Hematopoietic multipotent progenitor cell treated with erythropoietin and hydrocortisone succinate and interleukin-3 and kit ligand, for 15 days (in vitro differentiated cells): ENCODE measurements around the gene LZIC.

Experiments
- DNase-seq: peaks from one replicate; pipeline ENCODE4 v3.0.0-alpha.2; 2015; ENCODE audit warnings: low spot score

LZIC gene

DNA sequence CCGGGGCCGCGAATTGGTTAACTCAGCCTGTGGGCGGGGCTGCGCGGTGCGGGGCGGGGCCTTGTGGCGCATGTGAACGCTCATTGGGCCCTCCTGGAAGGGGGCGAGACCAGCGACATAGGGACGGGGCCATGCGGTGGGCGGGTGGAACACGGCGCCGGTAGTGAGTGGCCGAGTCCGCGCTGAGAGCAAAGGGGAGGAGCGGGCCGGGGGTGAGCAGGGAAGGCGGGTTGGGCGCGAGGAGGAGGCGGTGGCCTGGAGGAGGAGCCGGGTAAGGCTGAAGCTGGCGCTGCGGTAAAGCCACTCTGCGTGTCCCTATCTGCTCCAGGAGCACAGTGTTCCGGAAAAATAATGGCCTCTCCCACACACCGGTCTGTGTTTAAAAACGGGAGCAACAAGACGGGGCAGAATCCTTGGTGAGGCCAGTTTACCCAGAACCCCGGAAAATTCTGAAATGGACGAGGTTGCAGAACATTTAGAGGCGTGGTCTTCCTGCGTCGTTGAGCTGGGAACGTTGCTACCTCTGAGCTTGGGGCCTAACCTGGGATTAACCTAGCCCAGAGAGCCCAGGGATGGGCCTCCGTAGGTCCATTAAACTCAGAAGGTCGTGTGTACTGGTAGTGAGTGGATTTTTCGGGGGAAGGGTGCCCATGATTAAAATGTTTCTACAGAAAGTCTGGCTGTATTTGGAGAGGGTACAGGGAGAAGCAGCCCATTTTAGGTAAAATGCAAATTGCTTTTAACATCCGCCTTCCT lies 32.6 kb downstream of the LZIC start:
- DNase-seq, result peak; percentile 99

- no peak for DNase-seq
These were observed 33.1 kb downstream of the LZIC start, which contains the start of gene CTNNBIP1 for GRCh38 chr1:9910076-9910422. TSS of gene CTNNBIP1 (minus strand) at chr1:9910269. CDS start at chr1:9872064, 38,205 bp downstream.

DNA sequence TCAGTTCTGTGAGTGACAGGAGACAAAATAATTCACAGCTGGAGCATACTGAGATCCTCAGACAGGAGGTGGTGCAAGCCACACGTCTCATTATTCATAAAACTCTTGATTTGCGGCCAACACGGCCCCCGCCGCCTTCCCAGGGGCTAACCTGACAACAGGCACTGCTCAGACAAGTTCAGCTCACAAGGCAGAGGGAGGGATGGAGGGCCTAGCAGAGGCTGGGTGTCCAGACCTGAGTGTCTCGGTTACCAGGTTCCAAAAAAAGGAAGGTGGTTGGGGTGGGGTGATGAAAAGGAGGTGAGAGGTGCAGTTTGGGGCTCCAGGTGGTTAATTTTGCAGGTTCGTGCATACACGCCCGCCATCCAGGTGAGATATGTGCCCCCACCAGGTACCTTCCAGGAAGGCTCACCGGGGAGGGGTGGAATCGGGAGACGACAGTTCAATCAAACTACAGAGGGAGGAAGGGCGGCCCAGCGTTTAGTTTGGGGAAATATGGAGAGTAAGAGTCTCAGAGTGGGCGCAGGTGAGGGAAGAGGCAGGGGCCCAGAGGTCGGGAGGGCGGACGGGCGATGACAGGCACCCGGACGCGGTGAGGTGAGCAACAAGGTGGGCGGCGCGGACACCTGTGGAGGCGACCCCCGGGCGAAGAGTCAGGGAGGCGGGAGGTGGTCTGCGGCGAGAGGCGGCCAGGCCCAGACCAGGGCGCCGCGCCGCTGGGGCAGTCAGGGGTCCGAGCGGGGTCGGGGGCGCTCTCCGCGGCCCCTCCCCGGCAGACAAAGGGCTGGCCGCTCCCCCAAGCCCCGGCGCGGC lies 33.8 kb downstream of the LZIC start:
- DNase-seq, result no peak

GRCh38 chr1:9908871-9909233 lies 34.3 kb downstream of the LZIC start:
- no peak for DNase-seq

- DNase-seq, result no peak
These were observed 35.8 kb downstream of the LZIC start for GRCh38 chr1:9907441-9907840.

GRCh38 chr1:9906466-9906865 lies 36.7 kb downstream of the LZIC start:
- no peak for DNase-seq

DNA sequence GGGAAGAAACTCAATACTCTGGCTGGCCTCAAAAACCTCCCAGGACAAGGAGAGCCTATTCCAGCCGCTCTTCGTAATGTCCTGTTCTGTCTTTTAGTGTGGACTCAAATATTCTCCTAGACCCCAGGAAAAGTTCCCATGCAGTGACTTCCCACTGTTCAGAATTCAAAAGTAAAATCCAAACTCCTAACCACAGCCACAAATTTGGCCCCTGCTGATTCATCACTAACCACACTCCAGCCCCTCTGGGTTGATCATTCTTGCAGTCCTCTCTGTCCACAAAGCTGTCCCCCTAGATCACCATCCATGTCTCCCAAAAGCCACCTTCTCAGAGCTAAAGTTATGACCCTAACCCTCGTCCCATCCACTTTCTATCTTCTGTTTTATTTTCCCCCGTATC lies 38.2 kb downstream of the LZIC start:
- DNase-seq, result no peak

DNA sequence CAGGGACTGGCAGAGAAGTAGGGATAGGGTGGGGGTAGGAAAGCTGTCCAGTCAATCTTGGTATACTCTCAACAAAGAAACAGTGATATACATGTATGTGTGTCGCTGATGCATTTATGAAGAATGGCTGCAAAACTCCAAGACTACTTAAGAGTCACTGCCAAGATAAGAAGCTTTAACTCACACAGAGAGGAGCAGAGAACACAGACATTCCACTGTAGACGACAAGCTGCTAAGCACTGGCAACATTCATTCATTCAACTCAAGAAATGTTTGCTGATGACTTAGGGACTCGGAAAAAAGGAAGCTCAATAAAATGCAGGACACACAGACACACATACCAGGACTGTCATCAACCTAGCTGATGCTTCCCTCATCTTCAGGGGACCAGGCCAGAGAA lies 38.6 kb downstream of the LZIC start:
- no peak for DNase-seq

DNA sequence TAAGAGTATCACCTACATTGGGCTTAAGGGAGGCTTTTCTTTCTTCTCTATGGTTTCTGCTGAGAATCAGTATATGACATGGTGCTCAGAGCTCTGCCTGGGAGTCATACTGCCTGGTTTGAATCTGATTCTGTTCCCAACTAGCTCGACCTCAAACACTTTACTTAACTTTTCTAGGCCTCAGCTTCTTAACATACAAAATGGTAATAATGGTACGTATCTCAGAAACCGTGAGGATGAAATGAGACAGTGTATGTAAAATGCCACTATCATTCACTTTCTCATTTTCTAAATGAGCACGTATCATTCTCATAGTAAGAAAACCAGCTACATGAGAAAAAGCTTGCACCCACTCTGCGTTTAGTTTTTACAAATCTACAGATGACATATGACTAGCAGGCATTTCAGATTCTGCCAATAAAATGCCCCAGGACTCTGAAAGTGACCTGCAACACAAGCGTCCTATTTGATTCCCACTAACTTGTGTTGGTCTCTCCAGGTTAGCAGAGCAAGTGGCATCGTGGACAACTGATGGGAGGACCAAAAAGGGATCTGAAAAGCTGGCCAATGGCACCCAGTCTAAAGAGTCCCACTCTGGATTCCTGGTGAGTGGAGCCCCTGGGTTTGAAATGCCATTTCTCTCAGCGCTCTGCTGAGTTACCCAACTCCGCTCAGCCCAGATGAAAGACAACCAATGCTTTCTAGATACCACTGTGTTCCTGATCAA lies 39.2 kb downstream of the LZIC start:
- DNase-seq, result no peak

- no peak for DNase-seq
These were observed 41.1 kb downstream of the LZIC start for GRCh38 chr1:9902060-9902452.

DNA sequence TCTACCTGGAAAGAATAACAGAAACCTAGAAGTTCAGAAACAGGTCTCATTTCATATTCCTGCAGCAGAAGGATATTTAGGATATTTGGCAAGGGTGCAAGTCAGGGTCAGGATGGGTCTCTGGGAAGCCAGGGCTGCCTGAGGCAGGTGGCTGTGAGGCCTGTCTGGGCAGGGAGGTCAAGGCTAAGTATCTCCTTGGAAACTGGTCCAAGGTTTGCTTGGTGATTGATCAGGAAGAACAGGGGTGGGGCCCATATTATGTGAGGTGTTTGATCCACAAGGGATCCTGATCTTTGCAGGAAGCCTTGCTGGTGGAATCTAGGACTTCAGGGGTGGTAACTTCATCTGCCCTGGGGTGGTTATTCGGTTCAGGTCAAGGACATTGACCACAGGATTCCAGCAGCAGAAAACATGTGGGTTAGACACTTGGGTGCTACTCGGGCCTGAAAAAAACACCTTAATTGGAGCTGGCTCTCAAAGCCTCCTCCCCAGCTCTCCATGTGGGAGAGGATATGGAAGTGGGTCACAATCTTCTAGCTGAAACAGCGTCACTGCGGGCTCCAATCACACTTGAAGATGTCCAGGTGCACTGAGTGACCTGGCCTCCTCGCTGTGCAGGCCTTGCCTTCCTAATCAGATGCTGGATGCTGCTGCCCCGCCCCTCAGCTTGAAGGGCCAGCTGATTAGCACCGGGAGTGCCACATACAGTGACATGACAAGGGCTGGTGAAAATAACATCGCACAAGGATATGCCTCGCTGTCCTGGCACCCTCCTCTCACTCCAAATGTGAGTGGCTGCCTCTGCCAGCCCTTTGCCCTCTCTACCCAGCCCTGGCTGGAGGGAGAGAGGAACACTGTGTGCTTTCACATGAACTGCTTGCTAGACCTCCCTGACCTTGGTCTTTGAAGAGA lies 41.8 kb downstream of the LZIC start:
- DNase-seq, result peak; percentile 14

DNA sequence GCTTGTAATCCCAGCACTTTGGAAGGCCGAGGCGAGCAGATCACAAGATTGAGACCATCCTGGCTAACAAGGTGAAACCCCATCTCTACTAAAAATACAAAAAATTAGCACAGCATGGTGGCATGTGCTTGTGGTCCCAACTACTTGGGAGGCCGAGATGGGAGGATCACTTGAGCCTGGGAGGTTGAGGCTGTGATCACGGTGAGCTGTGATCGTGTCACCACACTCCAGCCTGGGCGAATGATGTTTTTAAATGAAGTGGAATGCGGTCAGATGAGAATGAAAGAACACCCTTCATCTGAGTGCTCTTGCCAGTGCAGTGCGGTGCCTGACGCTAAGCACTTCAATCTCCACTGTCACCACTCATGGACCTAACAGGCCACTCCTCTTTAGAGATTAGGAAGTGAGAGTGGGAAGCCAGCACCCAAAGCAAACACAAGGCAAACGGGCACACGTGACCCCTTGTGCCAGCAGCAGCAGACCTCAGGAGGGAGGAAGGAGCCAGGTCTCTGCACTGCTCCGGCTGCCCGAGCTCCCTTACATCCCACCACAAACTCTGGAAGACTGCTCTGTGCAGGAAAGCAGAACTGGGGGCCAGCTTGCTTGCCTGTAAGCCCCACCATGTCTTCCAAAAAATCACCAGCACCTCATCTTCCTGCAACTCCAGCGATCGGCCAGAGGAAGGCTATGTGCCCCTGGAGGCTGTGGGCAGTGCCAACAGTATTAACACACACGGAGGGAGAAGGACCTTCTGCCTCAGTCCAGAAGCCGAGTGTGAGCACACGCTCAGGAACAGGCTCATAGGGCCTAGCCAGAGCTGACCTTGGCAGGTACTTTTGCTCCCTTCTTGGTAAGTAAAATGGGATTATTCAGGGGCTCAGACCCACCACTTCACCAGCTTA lies 42.8 kb downstream of the LZIC start:
- DNase-seq, result peak; percentile 2

GRCh38 chr1:9894115-9894514 lies 49.1 kb downstream of the LZIC start:
- DNase-seq, result no peak

- no peak for DNase-seq
These were observed 50.3 kb downstream of the LZIC start for GRCh38 chr1:9892563-9893528.

DNA sequence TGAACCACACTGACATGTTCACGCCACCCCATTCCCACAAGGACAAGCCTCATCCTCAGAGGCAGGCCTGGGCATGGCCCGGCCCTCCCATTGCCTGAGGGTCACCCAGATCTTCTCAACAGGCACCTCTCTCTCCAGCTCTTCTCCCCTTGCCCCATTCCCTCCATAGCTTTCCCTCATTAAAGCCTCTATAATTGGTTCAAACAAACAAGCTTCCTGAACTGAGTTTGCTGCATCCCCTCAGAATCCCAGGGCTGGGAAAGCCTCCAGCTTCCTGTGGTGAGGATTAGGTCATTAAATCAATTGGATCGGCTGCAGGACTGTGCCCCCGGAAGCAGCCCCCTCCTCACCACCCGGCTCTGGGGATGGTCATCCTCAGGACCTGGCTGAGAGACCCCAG lies 52.0 kb downstream of the LZIC start:
- no peak for DNase-seq

- DNase-seq, result no peak
These were observed 52.9 kb downstream of the LZIC start for GRCh38 chr1:9890224-9890731.

- no peak for DNase-seq
These were observed 53.8 kb downstream of the LZIC start for GRCh38 chr1:9889411-9889810.

DNA sequence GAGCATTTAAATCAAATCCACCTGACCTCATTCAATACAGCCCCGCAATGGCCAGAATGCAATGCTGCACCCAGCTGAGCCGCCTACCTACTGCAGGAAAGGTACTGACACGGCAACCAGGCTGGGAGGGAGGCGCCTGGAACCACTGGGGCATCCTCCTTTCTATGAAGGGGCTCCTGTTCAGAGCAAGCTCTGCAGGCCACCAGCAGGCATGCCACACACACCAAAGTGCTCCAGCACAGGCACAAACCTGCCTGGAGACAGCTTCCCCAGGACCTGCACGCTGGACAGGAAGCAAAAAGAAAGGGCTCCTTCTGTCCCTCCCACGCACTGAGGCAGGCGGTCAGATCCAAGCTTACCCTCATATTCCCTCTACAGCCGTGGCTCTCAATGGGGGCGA lies 54.3 kb downstream of the LZIC start:
- no peak for DNase-seq

DNA sequence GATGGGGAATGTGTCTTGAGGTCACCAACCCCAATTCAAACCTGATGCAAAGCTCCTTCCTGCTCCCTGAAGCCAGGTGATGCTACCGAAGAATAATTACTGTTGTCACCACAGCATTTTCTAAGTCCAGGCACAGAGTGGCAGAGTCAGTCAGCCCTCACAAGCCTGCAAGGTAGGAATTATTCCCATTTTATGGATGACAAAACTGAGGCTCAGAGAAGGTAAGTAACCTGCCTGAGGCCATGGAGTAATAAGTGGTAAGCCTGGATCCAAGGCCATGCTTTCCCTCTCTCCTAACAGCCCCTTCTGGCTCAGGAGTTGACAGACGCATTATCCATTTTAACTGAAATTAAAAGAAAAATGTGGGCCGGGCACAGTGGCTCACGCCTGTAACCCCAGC lies 56.1 kb downstream of the LZIC start:
- no peak for DNase-seq
